NCI-H2196 treated with DMSO at 0.1 percent for 48 hours (cell line): Measurements from ENCODE around the gene FABP1.

ENCODE experiments used
- DNase-seq: peaks from one replicate; lab custom pipeline; 2025; ENCODE audit not compliant: unreplicated experiment; lab: John Stamatoyannopoulos, UW

FABP1 gene

DNA sequence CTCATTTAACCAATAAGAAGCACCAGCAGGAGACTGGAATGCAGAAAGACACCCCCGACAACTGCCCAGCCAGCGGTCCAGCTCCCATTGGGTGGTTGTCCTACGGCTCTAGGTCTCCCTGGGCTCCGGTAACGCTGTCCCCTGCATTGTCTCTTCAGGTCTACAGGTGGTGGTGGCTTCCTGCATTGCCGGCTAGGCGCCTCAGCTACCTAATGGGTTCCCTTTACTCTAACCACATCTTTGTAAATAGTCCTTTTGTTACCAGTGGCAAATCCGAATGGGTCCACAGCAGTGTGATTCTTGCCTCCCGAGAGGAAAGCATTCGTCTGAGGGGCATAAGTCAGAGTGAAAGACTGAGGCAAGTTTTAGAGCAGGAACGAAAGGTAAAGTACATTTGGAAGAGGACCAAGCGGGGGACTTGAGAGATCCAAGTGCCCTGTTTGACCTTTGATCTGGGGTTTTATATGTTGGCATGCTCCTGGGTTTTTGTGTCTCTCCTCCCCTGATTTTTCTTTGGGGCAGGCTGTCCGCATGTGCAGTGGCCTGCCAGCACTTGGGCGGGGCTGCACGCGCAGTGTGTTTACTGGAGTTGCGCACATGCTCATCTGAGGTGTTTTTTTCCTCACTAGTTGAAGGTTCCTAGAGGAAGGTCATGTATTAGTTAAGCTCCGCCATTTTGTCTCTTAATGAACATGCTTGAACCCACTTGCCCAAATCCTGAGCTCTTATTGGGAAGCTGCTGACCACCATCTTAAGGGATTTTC is 11.0 kb downstream of the FABP1 start:
- DNase-seq: no peak

GRCh38 chr2:88115825-88116518 is 11.9 kb downstream of the FABP1 start:
- DNase-seq: no peak

- no peak for DNase-seq
Observed at GRCh38 chr2:88114889-88115288, 13.0 kb downstream of the FABP1 start.

- no peak for DNase-seq
Observed at GRCh38 chr2:88113069-88113468, 14.8 kb downstream of the FABP1 start.

DNA sequence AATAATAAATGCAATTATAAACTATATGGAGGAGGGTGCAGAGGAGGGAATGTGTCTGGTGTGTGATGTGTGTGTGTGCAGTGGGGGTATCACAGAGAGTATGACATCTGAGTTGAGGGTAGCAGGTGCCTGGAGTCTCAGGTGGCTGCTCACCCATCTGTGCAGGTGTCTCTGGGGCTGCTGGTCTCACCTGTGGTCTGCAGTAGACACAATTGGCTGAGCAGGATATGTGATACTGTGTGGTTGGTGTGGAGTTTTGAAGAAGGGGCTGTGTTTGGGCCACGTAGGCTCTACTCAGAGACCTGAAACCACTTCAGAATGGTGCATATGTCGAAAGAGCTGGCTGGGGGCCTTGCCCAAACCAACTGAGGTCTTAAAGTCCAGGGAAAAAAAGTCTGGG is 17.0 kb downstream of the FABP1 start:
- no peak for DNase-seq

DNA sequence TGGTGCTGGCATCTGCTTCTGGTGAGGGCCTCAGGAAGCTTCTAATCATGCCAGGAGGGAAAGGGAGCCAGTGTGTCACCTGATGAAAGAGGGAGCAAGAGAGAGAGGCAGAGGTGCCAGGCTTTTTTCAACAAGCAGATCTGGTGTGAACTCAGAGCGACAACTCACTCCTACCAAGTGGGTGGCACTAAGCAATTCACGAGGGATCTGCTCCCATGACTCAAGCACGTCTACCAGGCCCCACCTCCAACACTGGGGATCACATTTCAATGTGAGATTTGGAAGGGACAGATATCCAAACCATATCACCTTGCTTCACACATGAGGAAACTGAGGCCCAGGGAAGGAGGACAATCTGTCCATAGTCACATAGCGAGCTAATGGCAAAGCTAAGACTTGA is 19.1 kb downstream of the FABP1 start:
- no peak for DNase-seq

- DNase-seq: no peak
Observed at GRCh38 chr2:88100489-88100858, 27.4 kb downstream of the FABP1 start.

GRCh38 chr2:88099798-88100488 is 27.9 kb downstream of the FABP1 start:
- DNase-seq: no peak

DNA sequence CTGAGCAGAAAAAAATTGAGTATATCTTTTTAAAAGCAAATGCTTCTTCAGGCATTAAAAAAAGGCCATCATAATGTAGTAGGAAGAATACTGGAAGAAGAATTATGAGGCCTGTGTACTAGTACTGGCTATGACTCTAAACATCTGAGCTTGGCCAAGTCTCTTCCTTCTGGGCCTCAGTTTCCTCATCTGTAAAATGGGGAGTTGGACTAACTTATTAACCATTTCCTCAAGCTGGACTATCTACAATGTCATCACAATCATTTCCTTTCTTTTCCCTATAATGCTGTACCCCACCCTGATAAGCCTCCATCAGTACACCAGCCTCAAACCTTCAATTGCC is 29.3 kb downstream of the FABP1 start:
- no peak for DNase-seq

GRCh38 chr2:88097891-88098557 is 29.8 kb downstream of the FABP1 start:
- no peak for DNase-seq

- DNase-seq: no peak
Observed at GRCh38 chr2:88097192-88097591, 30.7 kb downstream of the FABP1 start.

GRCh38 chr2:88096708-88097107 is 31.2 kb downstream of the FABP1 start:
- no peak for DNase-seq

- DNase-seq: no peak
Observed at GRCh38 chr2:88095022-88095421, 32.8 kb downstream of the FABP1 start.

DNA sequence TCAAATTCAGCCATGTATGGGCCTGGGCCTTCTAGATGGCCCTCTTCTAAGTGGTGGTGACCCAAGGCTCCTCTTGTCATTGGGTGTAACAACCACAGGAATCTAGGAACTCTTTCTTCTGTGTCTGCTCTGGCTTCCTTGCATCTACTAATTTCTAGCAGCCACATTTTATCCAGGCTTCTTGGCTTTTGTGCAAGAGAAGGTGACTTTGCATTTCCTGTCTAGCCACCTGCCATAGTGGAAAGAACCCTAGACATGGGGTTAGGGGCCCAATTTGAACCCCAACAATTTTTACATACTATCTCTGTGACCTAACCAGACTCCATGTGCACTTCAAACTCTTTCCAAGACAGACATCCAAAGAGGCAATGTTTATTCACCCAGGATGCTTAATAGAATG is 35.1 kb downstream of the FABP1 start:
- no peak for DNase-seq

GRCh38 chr2:88091943-88092342 is 35.9 kb downstream of the FABP1 start:
- no peak for DNase-seq

GRCh38 chr2:88090446-88091283 is 37.2 kb downstream of the FABP1 start:
- no peak for DNase-seq

DNA sequence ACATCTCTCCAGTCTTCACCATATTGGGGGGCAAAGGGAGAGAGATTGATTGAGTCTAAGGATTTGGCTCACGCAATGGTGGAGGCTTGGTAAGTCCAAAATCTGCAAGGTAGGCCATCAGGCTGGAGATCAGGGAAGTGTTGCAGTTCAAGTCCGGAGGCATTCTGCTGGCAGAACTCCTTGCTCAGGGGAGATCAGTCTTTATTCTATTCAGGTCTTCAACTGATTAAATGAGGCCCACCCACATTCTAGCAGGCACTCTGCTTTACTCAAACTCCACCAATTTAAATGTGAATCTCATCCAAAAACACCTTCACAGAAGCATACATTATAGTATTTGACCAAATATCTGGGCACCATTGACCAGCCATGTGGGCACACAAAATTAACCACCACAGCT is 38.9 kb downstream of the FABP1 start:
- no peak for DNase-seq

- no peak for DNase-seq
Observed at GRCh38 chr2:88087763-88088162, 40.1 kb downstream of the FABP1 start.

DNA sequence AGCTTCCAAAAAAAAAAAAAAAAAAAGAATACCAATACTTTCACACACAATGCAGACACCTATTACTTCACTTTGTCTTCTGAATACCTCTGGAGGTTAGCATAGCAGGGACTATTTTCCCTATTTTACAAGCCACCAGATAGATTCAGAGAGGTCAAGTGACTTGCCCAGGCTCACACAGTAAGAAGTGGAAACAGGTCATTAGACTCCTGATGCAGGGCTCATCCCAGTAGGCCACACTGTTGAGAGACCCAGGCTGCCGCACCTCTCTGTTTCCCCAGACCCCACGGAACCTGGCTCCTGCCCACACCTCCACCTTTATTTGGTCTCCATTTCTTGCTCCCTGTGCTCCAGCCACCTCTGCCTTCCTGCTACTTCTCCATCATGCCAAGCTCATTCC is 40.8 kb downstream of the FABP1 start:
- no peak for DNase-seq

GRCh38 chr2:88086401-88086800 is 41.5 kb downstream of the FABP1 start:
- no peak for DNase-seq

DNA sequence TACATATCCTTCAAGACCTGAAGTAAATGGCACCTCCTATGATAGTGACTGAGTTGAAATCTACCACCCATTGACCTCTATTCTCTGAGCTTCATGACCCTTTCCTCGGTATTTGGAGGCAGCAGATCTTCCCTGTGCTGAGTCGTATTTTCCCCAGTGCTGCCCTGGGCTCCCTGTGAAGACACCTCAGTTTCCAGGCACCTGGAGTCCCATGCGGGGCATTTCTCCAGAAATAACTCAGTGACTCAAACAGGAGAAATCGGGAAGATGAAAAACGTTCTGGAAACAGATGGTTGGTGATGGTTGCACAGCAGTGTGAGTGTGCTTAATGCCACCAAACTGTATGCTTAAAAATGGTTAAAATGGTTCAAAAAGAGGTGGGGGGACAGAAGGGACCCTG is 42.3 kb downstream of the FABP1 start:
- no peak for DNase-seq
